MCF 10A (cell line): Measurements from ENCODE around the gene CLEC16A. TPM values are rescaled to one million over a fixed set of nuclear protein-coding genes. Genes with fewer than 3 reads are reported as not detected.

ENCODE experiments used
- BruUV-seq: library from RNA; stranded (reverse); fragments of 400-500 nt; replicated peaks from 2 replicates; lab custom pipeline; 2021; lab: Mats Ljungman, UMichigan
- CTCF ChIA-PET: fragments of 300-600 bp; sonication (Branson Sonifier 250); formaldehyde crosslinking; extraction: SDS; loops from one replicate; lab custom pipeline; 2021; ENCODE audit warnings: antibody characterized with exemption, inconsistent platforms; lab: Yijun Ruan, JAX
- POLR2A ChIA-PET: fragments of 300-600, 350-650 bp; sonication (Branson Sonifier 250); formaldehyde crosslinking; extraction: SDS; loops from one replicate; lab custom pipeline; 2020; ENCODE audit warnings: antibody characterized with exemption, inconsistent platforms; lab: Yijun Ruan, JAX
- DNase-seq: peaks from one replicate; pipeline ENCODE4 v3.0.0-alpha.2; 2018; ENCODE audit not compliant: unreplicated experiment
- H3K27ac Mint-ChIP-seq: one replicate; pipeline ENCODE4 v1.8.0; 2022; ENCODE audit warnings: mild to moderate bottlenecking, low read depth, mixed read lengths; ENCODE audit not compliant: unreplicated experiment
- H3K27me3 Mint-ChIP-seq: one replicate; pipeline ENCODE4 v1.8.0; 2022; ENCODE audit warnings: mixed read lengths; ENCODE audit not compliant: insufficient read depth, unreplicated experiment
- H3K36me3 Mint-ChIP-seq: one replicate; pipeline ENCODE4 v1.8.0; 2022; ENCODE audit warnings: mild to moderate bottlenecking, moderate library complexity, mixed read lengths; ENCODE audit not compliant: insufficient read depth, unreplicated experiment
- H3K4me1 Mint-ChIP-seq: one replicate; pipeline ENCODE4 v1.8.0; 2022; ENCODE audit warnings: mixed read lengths; ENCODE audit not compliant: insufficient read depth, unreplicated experiment
- H3K4me3 Mint-ChIP-seq: one replicate; pipeline ENCODE4 v1.8.0; 2022; ENCODE audit warnings: mild to moderate bottlenecking, moderate library complexity, mixed read lengths; ENCODE audit not compliant: unreplicated experiment
- H3K9me3 Mint-ChIP-seq: one replicate; pipeline ENCODE4 v1.8.0; 2022; ENCODE audit warnings: mixed read lengths; ENCODE audit not compliant: unreplicated experiment
- intact Hi-C: fragments of 100-400 bp; cut with micrococcal nuclease; formaldehyde crosslinking; loops from 2 replicates; pipeline ENCODE4 v1.14.1; 2022
- total RNA-seq: library from RNA; stranded (reverse); gene quantifications from 2 replicates; pipeline ENCODE4 v1.2.3, GENCODE V29; 2022
- TF ChIP-seq, protein P1 (sequence below): fragments of 200-600 bp; IDR thresholded peaks from one replicate; pipeline ENCODE4 v1.8.0; 2022; ENCODE audit warnings: antibody characterized with exemption, mild to moderate bottlenecking; ENCODE audit not compliant: unreplicated experiment

CLEC16A gene
- total RNA-seq, 1 experiment from 2014 or later, result 32.4 TPM

DNA sequence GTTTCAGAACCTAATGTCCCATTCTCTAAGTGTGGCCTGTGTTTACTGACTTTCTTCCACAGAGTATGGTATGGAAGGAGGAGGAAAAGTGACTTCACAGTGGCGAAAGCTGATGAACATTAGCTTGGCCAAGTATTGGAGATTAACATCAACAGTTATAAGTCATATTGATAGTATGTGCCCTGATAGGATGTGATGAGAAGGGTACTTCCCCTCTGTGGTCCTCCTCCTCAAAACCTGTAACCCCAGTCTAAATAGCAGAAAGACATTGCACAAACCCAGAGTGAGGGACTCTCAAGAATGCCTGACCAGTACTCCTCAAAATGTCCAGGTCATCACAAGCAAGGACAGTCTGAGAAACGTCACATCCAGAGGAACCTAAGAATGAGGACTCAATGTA lies 73.1 kb downstream of the CLEC16A start:
- intact Hi-C loops, result no loop called here
- POLR2A ChIA-PET, result interaction anchor here (0.7 to 2.3 kb wide), 9 partner anchors 12 to 239 kb away, joined by 3 to 20 read pairs (median 6); partner anchors contain the start of gene SOCS1
- CTCF ChIA-PET, result interaction anchor here (0.5 to 1.2 kb wide), 5 partner anchors 13 to 1258 kb away, joined by 3 to 4 read pairs (median 3); no protein-coding TSS in a partner anchor
- H3K27ac Mint-ChIP-seq, result peak overlapping the region; percentile 92
- BruUV-seq, result TSS peak; percentile 32
- no peaks in the 10 kb centered on the region for H3K9me3 Mint-ChIP-seq
- peaks cover 13% of the 10 kb centered on the region for H3K36me3 Mint-ChIP-seq
- DNase-seq, result no peak
- peaks cover 33% of the 10 kb centered on the region for H3K4me1 Mint-ChIP-seq
- H3K4me3 Mint-ChIP-seq, result peak overlapping the region; percentile 42
- H3K27me3 Mint-ChIP-seq, result no peaks in the 10 kb centered on the region
- TF ChIP-seq, protein P1, sequence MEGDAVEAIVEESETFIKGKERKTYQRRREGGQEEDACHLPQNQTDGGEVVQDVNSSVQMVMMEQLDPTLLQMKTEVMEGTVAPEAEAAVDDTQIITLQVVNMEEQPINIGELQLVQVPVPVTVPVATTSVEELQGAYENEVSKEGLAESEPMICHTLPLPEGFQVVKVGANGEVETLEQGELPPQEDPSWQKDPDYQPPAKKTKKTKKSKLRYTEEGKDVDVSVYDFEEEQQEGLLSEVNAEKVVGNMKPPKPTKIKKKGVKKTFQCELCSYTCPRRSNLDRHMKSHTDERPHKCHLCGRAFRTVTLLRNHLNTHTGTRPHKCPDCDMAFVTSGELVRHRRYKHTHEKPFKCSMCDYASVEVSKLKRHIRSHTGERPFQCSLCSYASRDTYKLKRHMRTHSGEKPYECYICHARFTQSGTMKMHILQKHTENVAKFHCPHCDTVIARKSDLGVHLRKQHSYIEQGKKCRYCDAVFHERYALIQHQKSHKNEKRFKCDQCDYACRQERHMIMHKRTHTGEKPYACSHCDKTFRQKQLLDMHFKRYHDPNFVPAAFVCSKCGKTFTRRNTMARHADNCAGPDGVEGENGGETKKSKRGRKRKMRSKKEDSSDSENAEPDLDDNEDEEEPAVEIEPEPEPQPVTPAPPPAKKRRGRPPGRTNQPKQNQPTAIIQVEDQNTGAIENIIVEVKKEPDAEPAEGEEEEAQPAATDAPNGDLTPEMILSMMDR, result no peak

- CTCF ChIA-PET, result interaction anchor here (0.8 kb wide), 1 partner anchor 57 kb away, joined by 5 read pairs; no protein-coding TSS in a partner anchor
- Mint-ChIP-seq H3K27ac (peak overlapping the region; percentile 50), H3K27me3 (no peaks in the 10 kb centered on the region), H3K4me3 (no peak overlapping the region), H3K4me1 (peaks cover 30% of the 10 kb centered on the region), H3K9me3 (no peaks in the 10 kb centered on the region), H3K36me3 (peaks cover 24% of the 10 kb centered on the region)
- no peak for DNase-seq
- BruUV-seq, result no TSS peak
- TF ChIP-seq, protein P1, result no peak
- POLR2A ChIA-PET, result no interaction called here
- intact Hi-C loops, result no loop called here
Observed at GRCh38 chr16:11020388-11020787, 76.0 kb downstream of the CLEC16A start.

GRCh38 chr16:11020792-11021551 lies 76.6 kb downstream of the CLEC16A start:
- DNase-seq, result no peak
- H3K27ac Mint-ChIP-seq, result peak overlapping the region; percentile 50
- no peaks in the 10 kb centered on the region for H3K9me3 Mint-ChIP-seq
- ChIA-PET POLR2A (no interaction called here), CTCF (no interaction called here)
- H3K36me3 Mint-ChIP-seq, result peaks cover 24% of the 10 kb centered on the region
- intact Hi-C loops, result no loop called here
- BruUV-seq, result no TSS peak
- TF ChIP-seq, protein P1, result no peak
- H3K4me3 Mint-ChIP-seq, result no peak overlapping the region
- H3K27me3 Mint-ChIP-seq, result no peaks in the 10 kb centered on the region
- H3K4me1 Mint-ChIP-seq, result peaks cover 30% of the 10 kb centered on the region

GRCh38 chr16:11022002-11022401 lies 77.6 kb downstream of the CLEC16A start:
- no peak for DNase-seq
- ChIA-PET POLR2A (interaction anchor here (0.7 to 1.2 kb wide), 2 partner anchors 14 to 22 kb away, joined by 3 read pairs; no protein-coding TSS in a partner anchor), CTCF (no interaction called here)
- Mint-ChIP-seq H3K4me1 (peaks cover 22% of the 10 kb centered on the region), H3K36me3 (peaks cover 29% of the 10 kb centered on the region), H3K27ac (no peak overlapping the region), H3K9me3 (no peaks in the 10 kb centered on the region), H3K27me3 (no peaks in the 10 kb centered on the region), H3K4me3 (no peak overlapping the region)
- TF ChIP-seq, protein P1, result no peak
- BruUV-seq, result no TSS peak
- intact Hi-C loops, result no loop called here
